GM23248 (cell line): Measurements from ENCODE around the gene R3HDM2.

Experiments used
- EZH2 ChIP-seq: fragments of 200-600 bp; sonication (generic); IDR thresholded peaks from 2 replicates; pipeline ENCODE4 v1.6.1; 2018; ENCODE audit warnings: antibody characterized with exemption, mild to moderate bottlenecking; ENCODE audit not compliant: insufficient read depth, poor library complexity, severe bottlenecking
- EZH2phosphoT487 ChIP-seq: fragments of 200-600 bp; sonication (generic); IDR thresholded peaks from 2 replicates; pipeline ENCODE4 v1.6.1; 2018; ENCODE audit warnings: antibody characterized with exemption, moderate library complexity, mild to moderate bottlenecking, low read depth; ENCODE audit not compliant: insufficient read depth

DNA sequence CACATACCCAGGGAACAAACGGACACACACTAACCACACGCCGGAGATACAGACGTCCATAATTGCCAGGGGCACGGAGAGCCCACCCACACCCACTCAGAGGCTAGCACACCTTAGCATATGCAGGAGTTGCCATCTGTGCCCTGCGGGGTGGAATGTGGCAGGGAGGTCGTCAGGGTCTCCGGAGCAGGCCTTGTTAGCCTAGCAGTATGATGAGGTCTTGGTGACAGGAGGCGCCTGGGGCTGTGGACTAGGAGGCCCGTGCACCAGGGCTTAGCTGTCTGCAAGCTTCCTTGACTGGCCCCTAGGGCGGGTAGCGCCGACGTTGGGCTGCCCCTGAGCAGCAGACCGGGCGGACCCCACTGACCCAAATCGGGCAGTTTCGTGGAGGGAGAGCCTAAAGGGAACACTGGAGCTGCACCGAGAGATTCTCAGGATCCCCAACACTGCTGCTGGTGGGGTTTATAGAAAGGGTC, 189.9 kb downstream of the R3HDM2 start:
- TF ChIP-seq EZH2phosphoT487: no peak
- no peak for TF ChIP-seq EZH2
